GM19397 (cell line): ENCODE data around the gene PNISR.
A peak's percentile ranks its signal among the peaks of the same experiment; 100 is the strongest.

Experiments used
- ATAC-seq: cut with Tn5 transposase; IDR thresholded peaks from one replicate; pipeline ENCODE4 v1.9.1; 2021; ENCODE audit warnings: mild to moderate bottlenecking, moderate library complexity; ENCODE audit not compliant: unreplicated experiment

Gene PNISR

GRCh38 chr6:99407076-99407475 lies 18.0 kb downstream of the PNISR start:
- ATAC-seq = no peak

GRCh38 chr6:99402448-99402847 lies 22.7 kb downstream of the PNISR start:
- no peak for ATAC-seq

GRCh38 chr6:99397287-99397686 lies 27.8 kb downstream of the PNISR start:
- ATAC-seq = no peak

GRCh38 chr6:99393698-99394531 lies 31.2 kb downstream of the PNISR start, which contains the start of gene COQ3:
Gene COQ3, minus strand, starts transcription at chr6:99394195. Its CDS starts 16 bp downstream, at chr6:99394179.
- peak; percentile 84 for ATAC-seq

- ATAC-seq = peak; percentile 19
Observed at GRCh38 chr6:99393366-99393697, 31.8 kb downstream of the PNISR start.

- ATAC-seq = no peak
Observed at GRCh38 chr6:99390896-99391295, 34.2 kb downstream of the PNISR start.

- no peak for ATAC-seq
Observed at GRCh38 chr6:99384507-99384906, 40.6 kb downstream of the PNISR start.

- no peak for ATAC-seq
Observed at GRCh38 chr6:99378636-99379035, 46.5 kb downstream of the PNISR start.

GRCh38 chr6:99369533-99369932 lies 55.6 kb downstream of the PNISR start:
- ATAC-seq = no peak

GRCh38 chr6:99366852-99367251 lies 58.3 kb downstream of the PNISR start:
- ATAC-seq = no peak

- ATAC-seq = peak; percentile 72
Observed at GRCh38 chr6:99364026-99364425, 61.1 kb downstream of the PNISR start.

GRCh38 chr6:99362678-99363268 lies 62.3 kb downstream of the PNISR start:
- ATAC-seq = no peak

GRCh38 chr6:99359800-99360199 lies 65.3 kb downstream of the PNISR start:
- ATAC-seq = no peak

GRCh38 chr6:99356641-99357040 lies 68.5 kb downstream of the PNISR start:
- ATAC-seq = no peak

GRCh38 chr6:99354983-99355382 lies 70.1 kb downstream of the PNISR start:
- ATAC-seq = no peak

- no peak for ATAC-seq
Observed at GRCh38 chr6:99353126-99353525, 72.0 kb downstream of the PNISR start.

GRCh38 chr6:99350573-99350972 lies 74.5 kb downstream of the PNISR start:
- ATAC-seq = no peak

GRCh38 chr6:99349171-99350141 lies 75.7 kb downstream of the PNISR start, which contains the start of gene FAXC:
Gene FAXC, minus strand, starts transcription at chr6:99349674. Its CDS starts 302 bp downstream, at chr6:99349372.
- ATAC-seq = peak; percentile 58

- no peak for ATAC-seq
Observed at GRCh38 chr6:99348288-99349170, 76.6 kb downstream of the PNISR start.
